Stimulated activated CD4-positive, alpha-beta T cell treated with anti-CD3 and anti-CD28 coated beads, Interleukin-15, amount 100 ng/mL, for 1 hour (primary cell): ENCODE measurements around the gene OR3A3.

Experiments used
- DNase-seq, 2 donors: peaks; one replicate each; pipeline ENCODE4 v3.0.0-alpha.2; 2020; ENCODE audit warnings: low read depth in 1 of 2, low spot score in 1 of 2

The OR3A3 gene

GRCh38 chr17:3471599-3471998, 60.4 kb downstream of the OR3A3 start, which contains the start of gene SPATA22:
SPATA22 (minus strand) TSS chr17:3471819; CDS start chr17:3469325, 2,494 bp downstream.
- DNase-seq = no peak

GRCh38 chr17:3472137-3472536, 61.0 kb downstream of the OR3A3 start:
- DNase-seq = no peak
